Brain pericyte (primary cell): ENCODE measurements around the gene PTPRB.
"Not testable (repeated sequence)": the region's sequence is repeated elsewhere in the genome, so short reads cannot be mapped to it uniquely, and the experiment has no call there.

Source experiments
- DNase-seq: peaks from one replicate; pipeline ENCODE4 v3.0.0-alpha.2; 2012; ENCODE audit warnings: low read depth, low spot score

PTPRB gene

GRCh38 chr12:70540996-70541395 is 96.2 kb downstream of the PTPRB start:
- DNase-seq = no peak

- no peak for DNase-seq
Observed at GRCh38 chr12:70536650-70537049, 100.6 kb downstream of the PTPRB start.

- no peak for DNase-seq
Observed at GRCh38 chr12:70535896-70536374, 101.3 kb downstream of the PTPRB start.

GRCh38 chr12:70534466-70534865 is 102.8 kb downstream of the PTPRB start:
- DNase-seq = no peak

- DNase-seq = no peak
Observed at GRCh38 chr12:70529647-70530046, 107.6 kb downstream of the PTPRB start.

GRCh38 chr12:70520847-70521246 is 116.4 kb downstream of the PTPRB start:
- DNase-seq = no peak

- DNase-seq = no peak
Observed at GRCh38 chr12:70513426-70513825, 123.8 kb downstream of the PTPRB start.

- DNase-seq = no peak
Observed at GRCh38 chr12:70508178-70508577, 129.1 kb downstream of the PTPRB start.

GRCh38 chr12:70507442-70507841 is 129.8 kb downstream of the PTPRB start:
- DNase-seq = no peak

GRCh38 chr12:70497508-70497907 is 139.7 kb downstream of the PTPRB start:
- DNase-seq = no peak

GRCh38 chr12:70492904-70493303 is 144.3 kb downstream of the PTPRB start:
- DNase-seq = not testable (repeated sequence)

- DNase-seq = not testable (repeated sequence)
Observed at GRCh38 chr12:70490928-70491327, 146.3 kb downstream of the PTPRB start.

- no peak for DNase-seq
Observed at GRCh38 chr12:70487440-70487839, 149.8 kb downstream of the PTPRB start.

GRCh38 chr12:70486588-70486987 is 150.6 kb downstream of the PTPRB start:
- DNase-seq = no peak

- DNase-seq = no peak
Observed at GRCh38 chr12:70485704-70486103, 151.5 kb downstream of the PTPRB start.

- DNase-seq = no peak
Observed at GRCh38 chr12:70484464-70484863, 152.8 kb downstream of the PTPRB start.

GRCh38 chr12:70482764-70483163 is 154.5 kb downstream of the PTPRB start:
- DNase-seq = no peak

- no peak for DNase-seq
Observed at GRCh38 chr12:70469221-70469820, 167.9 kb downstream of the PTPRB start.

- no peak for DNase-seq
Observed at GRCh38 chr12:70468741-70469140, 168.5 kb downstream of the PTPRB start.

- no peak for DNase-seq
Observed at GRCh38 chr12:70467918-70468733, 169.1 kb downstream of the PTPRB start.

GRCh38 chr12:70467476-70467875 is 169.8 kb downstream of the PTPRB start:
- no peak for DNase-seq

- DNase-seq = no peak
Observed at GRCh38 chr12:70466753-70467152, 170.5 kb downstream of the PTPRB start.
